HepG2 (cell line): ENCODE measurements around the gene SHISA5. TPM values are rescaled to one million over a fixed set of nuclear protein-coding genes. Genes with fewer than 3 reads are reported as not detected.

Source experiments
- ATF6 ChIP-seq: sonication (generic); formaldehyde crosslinking; conservative IDR thresholded peaks from 2 replicates; pipeline ENCODE4 v1.4.0; 2020; ENCODE audit warnings: missing genetic modification reagents
- HOXA3 ChIP-seq: sonication (generic); formaldehyde crosslinking; IDR thresholded peaks from 2 replicates; pipeline ENCODE4 v1.5.0; 2020; ENCODE audit warnings: missing genetic modification reagents
- IRF1 ChIP-seq: sonication (generic); formaldehyde crosslinking; IDR thresholded peaks from 2 replicates; pipeline ENCODE4 v1.4.0; 2020; ENCODE audit warnings: low read depth, mild to moderate bottlenecking, missing genetic modification reagents
- ISL2 ChIP-seq: sonication (generic); formaldehyde crosslinking; IDR thresholded peaks from 2 replicates; pipeline ENCODE4 v1.5.0; 2020; ENCODE audit warnings: missing genetic modification reagents
- NCOR1 ChIP-seq: fragments of 200-600 bp; sonication (generic); IDR thresholded peaks from 2 replicates; pipeline ENCODE4 v1.7.0; 2017; ENCODE audit warnings: antibody characterized with exemption, low read length, borderline replicate concordance
- RFX1 ChIP-seq: fragments of 450-650 bp; IDR thresholded peaks from 2 replicates; pipeline ENCODE4 v1.6.1; 2017
- RFX5 ChIP-seq: IDR thresholded peaks from 2 replicates; pipeline ENCODE4 v1.6.1; 2011; ENCODE audit warnings: low read depth, low read length, improper control_type of control experiment
- SP5 ChIP-seq: IDR thresholded peaks from 2 replicates; pipeline ENCODE4 v1.6.1; 2016; ENCODE audit warnings: low read depth, borderline replicate concordance
- TEAD3 ChIP-seq: optimal IDR thresholded peaks from 2 replicates; pipeline ENCODE3; 2016; ENCODE audit warnings: borderline replicate concordance
- TFDP2 ChIP-seq: sonication (generic); formaldehyde crosslinking; IDR thresholded peaks from 2 replicates; pipeline ENCODE4 v1.4.0; 2020; ENCODE audit warnings: missing genetic modification reagents
- THYN1 ChIP-seq: sonication (generic); formaldehyde crosslinking; IDR thresholded peaks from 2 replicates; pipeline ENCODE4 v1.8.1; 2023; ENCODE audit warnings: low read depth, mild to moderate bottlenecking, moderate library complexity, missing genetic modification reagents, borderline replicate concordance
- UBTF ChIP-seq: sonication (generic); formaldehyde crosslinking; IDR thresholded peaks from 2 replicates; pipeline ENCODE4 v1.4.0; 2020; ENCODE audit warnings: mild to moderate bottlenecking, missing genetic modification reagents
- ZBTB49 ChIP-seq: sonication (generic); formaldehyde crosslinking; IDR thresholded peaks from 2 replicates; pipeline ENCODE4 v1.4.0; 2020; ENCODE audit warnings: missing genetic modification reagents, borderline replicate concordance
- ZKSCAN1 ChIP-seq: fragments of 150-350 bp; IDR thresholded peaks from 2 replicates; pipeline ENCODE4 v1.6.1; 2014; ENCODE audit warnings: low read length
- ZNF430 ChIP-seq: sonication (generic); formaldehyde crosslinking; IDR thresholded peaks from 2 replicates; pipeline ENCODE4 v1.9.0; 2021; ENCODE audit warnings: mild to moderate bottlenecking, missing genetic modification reagents
- ZNF639 ChIP-seq: conservative IDR thresholded peaks from 2 replicates; pipeline ENCODE4 v1.6.1; 2018; ENCODE audit warnings: missing genetic modification reagents
- ZNF709 ChIP-seq: sonication (generic); formaldehyde crosslinking; IDR thresholded peaks from 2 replicates; pipeline ENCODE4 v1.5.0; 2020; ENCODE audit warnings: mild to moderate bottlenecking, missing genetic modification reagents
- ZNF737 ChIP-seq: sonication (generic); formaldehyde crosslinking; IDR thresholded peaks from 2 replicates; pipeline ENCODE4 v1.5.0; 2020; ENCODE audit warnings: missing genetic modification reagents, mild to moderate bottlenecking, borderline replicate concordance
- ZZZ3 ChIP-seq: sonication (generic); formaldehyde crosslinking; IDR thresholded peaks from 2 replicates; pipeline ENCODE4 v1.4.0; 2020; ENCODE audit warnings: missing genetic modification reagents, mild to moderate bottlenecking, borderline replicate concordance
- polyA plus RNA-seq, 8 experiments: library from polyadenylated mRNA; depleted of rRNA in 3 of 8; stranded (reverse) in 7 of 8; unstranded in 1 of 8; fragments of >200 nt; fragmentation: Illumina TruSeq in 4 of 8; extraction: Trizol in 4 of 8; gene quantifications; 2 replicates each; pipeline versions ENCODE4 v1.2.1 to v1.2.3, GENCODE V29; 2011 to 2016; ENCODE audit warnings: low read depth in 4 of 8, missing spikeins in 1 of 8, mixed read lengths in 1 of 8; ENCODE audit not compliant: insufficient read depth in 1 of 8
- total RNA-seq, 5 experiments: library from RNA; depleted of rRNA; stranded (reverse); fragments of >200 nt; fragmentation: Illumina TruSeq; extraction: Trizol; gene quantifications; 2 replicates each; pipeline ENCODE4 v1.2.3, GENCODE V29; 2016; ENCODE audit warnings: low read depth in 1 of 5

Gene SHISA5
- total and polyA plus RNA-seq, 2 of the 13 experiments (the other 11 are each of a cell fraction or from before 2014, with no cell fraction given), result 75.8 to 91.4 TPM

- peak; percentile 36; the same call in 1 of the 2 replicates for TF ChIP-seq THYN1
- TF ChIP-seq ZNF639 (CRISPR knock-in tag), result peak; percentile 36
- no peak for TF ChIP-seq ZZZ3 (CRISPR knock-in tag)
- peak; percentile 29 for TF ChIP-seq TEAD3 (CRISPR knock-in tag)
- no peak for TF ChIP-seq IRF1
- TF ChIP-seq RFX5, result peak; percentile 41; the same call in 1 of the 2 replicates
- TF ChIP-seq RFX1, result no peak
- peak; percentile 71 for TF ChIP-seq HOXA3 (CRISPR knock-in tag)
- 0 out of 2 replicates have a peak, but pooled peaks have one; percentile 67 for TF ChIP-seq ATF6 (CRISPR knock-in tag)
- TF ChIP-seq TFDP2 (CRISPR knock-in tag), result peak; percentile 95
- no peak for TF ChIP-seq ZKSCAN1
- no peak for TF ChIP-seq ZNF737
- peak; percentile 62; the same call in 1 of the 2 replicates for TF ChIP-seq ZNF709 (CRISPR knock-in tag)
- peak; percentile 81 for TF ChIP-seq ZNF430 (CRISPR knock-in tag)
- peak; percentile 64 for TF ChIP-seq UBTF (CRISPR knock-in tag)
- TF ChIP-seq ZBTB49, result peak; percentile 81; the same call in 1 of the 2 replicates
- TF ChIP-seq NCOR1, result no peak
- TF ChIP-seq ISL2, result peak; percentile 28; the same call in 1 of the 2 replicates
- peak; percentile 29; the same call in 1 of the 2 replicates for TF ChIP-seq SP5 (CRISPR knock-in tag)
Measured at GRCh38 chr3:48439820-48440589, 64.0 kb downstream of the SHISA5 start, which contains the start of the genes CCDC51 and TMA7 (continued).
